ENCODE measurements around the gene TLE5. TPM values are rescaled to one million over a fixed set of nuclear protein-coding genes. Genes with fewer than 3 reads are reported as not detected.

The TLE5 gene
- total RNA-seq, 2 experiments from 2014 or later = 722 to 793 TPM

DNA sequence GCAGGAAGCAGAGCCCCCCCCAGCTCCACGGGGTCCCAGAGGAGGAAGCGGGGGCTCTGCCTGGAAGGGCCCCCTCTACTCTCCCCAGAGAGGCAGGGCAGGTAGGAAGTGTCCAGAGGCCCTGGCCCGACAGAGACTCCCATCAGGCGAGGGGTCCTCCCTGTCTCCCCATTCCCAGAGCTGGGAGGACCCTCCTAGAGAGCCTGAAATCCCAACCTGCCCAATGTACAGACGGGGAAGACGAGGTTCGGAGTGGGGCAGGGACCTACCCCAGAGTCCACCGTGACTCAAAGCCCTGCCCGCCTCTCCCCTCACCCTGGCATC is 34.4 kb downstream of the TLE5 start:
- no peaks in the 10 kb centered on the region for H3K27me3 Mint-ChIP-seq
- TF ChIP-seq, protein P1, sequence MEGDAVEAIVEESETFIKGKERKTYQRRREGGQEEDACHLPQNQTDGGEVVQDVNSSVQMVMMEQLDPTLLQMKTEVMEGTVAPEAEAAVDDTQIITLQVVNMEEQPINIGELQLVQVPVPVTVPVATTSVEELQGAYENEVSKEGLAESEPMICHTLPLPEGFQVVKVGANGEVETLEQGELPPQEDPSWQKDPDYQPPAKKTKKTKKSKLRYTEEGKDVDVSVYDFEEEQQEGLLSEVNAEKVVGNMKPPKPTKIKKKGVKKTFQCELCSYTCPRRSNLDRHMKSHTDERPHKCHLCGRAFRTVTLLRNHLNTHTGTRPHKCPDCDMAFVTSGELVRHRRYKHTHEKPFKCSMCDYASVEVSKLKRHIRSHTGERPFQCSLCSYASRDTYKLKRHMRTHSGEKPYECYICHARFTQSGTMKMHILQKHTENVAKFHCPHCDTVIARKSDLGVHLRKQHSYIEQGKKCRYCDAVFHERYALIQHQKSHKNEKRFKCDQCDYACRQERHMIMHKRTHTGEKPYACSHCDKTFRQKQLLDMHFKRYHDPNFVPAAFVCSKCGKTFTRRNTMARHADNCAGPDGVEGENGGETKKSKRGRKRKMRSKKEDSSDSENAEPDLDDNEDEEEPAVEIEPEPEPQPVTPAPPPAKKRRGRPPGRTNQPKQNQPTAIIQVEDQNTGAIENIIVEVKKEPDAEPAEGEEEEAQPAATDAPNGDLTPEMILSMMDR (IDR thresholded peaks at IDR 0.05) = no peak
- POLR2A ChIA-PET = interaction anchor here (1.1 to 1.8 kb wide), 2 partner anchors 25 to 35 kb away, joined by 4 read pairs; no protein-coding TSS in a partner anchor
- peaks cover 35% of the 10 kb centered on the region for H3K4me1 Mint-ChIP-seq (ENCODE audit: low read depth)
- no peaks in the 10 kb centered on the region for H3K36me3 ChIP-seq (ENCODE audit: insufficient read depth, low read length)
- H3K9me3 Mint-ChIP-seq = no peaks in the 10 kb centered on the region
- DNase-seq (no peak), ATAC-seq (ENCODE audit: poor library complexity) (no peak)
- H3K9me3 ChIP-seq (ENCODE audit: control insufficient read depth in 1 of 2, insufficient read depth in 1 of 2, low read length in 2 of 2) = no peaks in the 10 kb centered on the region
- H3K4me3 ChIP-seq (ENCODE audit: low read length) = peak overlapping the region; percentile 62
- H3K27ac ChIP-seq (ENCODE audit: low read depth in 1 of 2, low read length in 2 of 2) = no peak overlapping the region
- CTCF ChIA-PET = interaction anchor here (1.0 kb wide), 1 partner anchor 9 kb away, joined by 3 read pairs; no protein-coding TSS in a partner anchor
- no peaks in the 10 kb centered on the region for H3K27me3 ChIP-seq (ENCODE audit: control insufficient read depth in 1 of 2, insufficient read depth in 2 of 2, low read length in 2 of 2)
- intact Hi-C loops (cut with DNase I, micrococcal nuclease) = loop anchor here in 1 of 2 experiments (5.0 kb wide), 1 partner anchor 34 kb away; the partner anchor contains the start of gene TLE5
- H3K4me1 ChIP-seq (ENCODE audit: insufficient read depth, low read length) = peaks cover 36% of the 10 kb centered on the region
- H3K4me3 Mint-ChIP-seq = peak overlapping the region; percentile 87
- no peaks in the 10 kb centered on the region for H3K36me3 Mint-ChIP-seq (ENCODE audit: low read depth)
- H3K27ac Mint-ChIP-seq = peak overlapping the region; percentile 47

DNA sequence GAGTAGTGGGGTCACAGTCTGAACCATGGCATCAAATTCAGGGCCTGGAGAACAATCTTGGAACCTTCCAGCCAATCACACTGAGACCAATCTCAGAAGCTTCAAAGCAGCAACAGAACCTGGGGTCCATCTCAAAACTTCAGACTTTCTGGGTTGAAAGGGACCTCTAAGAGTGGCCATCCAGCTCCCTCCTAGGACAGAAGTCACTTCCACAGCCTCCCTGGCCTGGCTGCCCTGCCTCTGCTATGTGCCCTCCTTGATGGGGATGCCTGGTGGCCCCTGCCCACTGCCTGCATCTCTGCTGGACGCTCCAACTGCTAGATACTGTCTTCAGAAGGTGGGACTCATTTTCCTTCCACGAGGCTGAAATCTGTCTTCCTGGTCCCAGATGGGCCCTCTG is 35.0 kb downstream of the TLE5 start:
- no peaks in the 10 kb centered on the region for H3K36me3 Mint-ChIP-seq (ENCODE audit: low read depth)
- peak overlapping the region; percentile 87 for H3K4me3 Mint-ChIP-seq
- H3K27ac Mint-ChIP-seq = no peak overlapping the region
- H3K27me3 ChIP-seq (ENCODE audit: control insufficient read depth in 1 of 2, insufficient read depth in 2 of 2, low read length in 2 of 2) = no peaks in the 10 kb centered on the region
- no peaks in the 10 kb centered on the region for H3K36me3 ChIP-seq (ENCODE audit: insufficient read depth, low read length)
- no peaks in the 10 kb centered on the region for H3K27me3 Mint-ChIP-seq
- peaks cover 36% of the 10 kb centered on the region for H3K4me1 ChIP-seq (ENCODE audit: insufficient read depth, low read length)
- no peaks in the 10 kb centered on the region for H3K9me3 Mint-ChIP-seq
- H3K9me3 ChIP-seq (ENCODE audit: control insufficient read depth in 1 of 2, insufficient read depth in 1 of 2, low read length in 2 of 2) = no peaks in the 10 kb centered on the region
- TF ChIP-seq, protein P1 (IDR thresholded peaks at IDR 0.05) = no peak
- ATAC-seq (ENCODE audit: poor library complexity) (no peak), DNase-seq (no peak)
- intact Hi-C loops (cut with DNase I, micrococcal nuclease) = loop anchor here in 1 of 2 experiments (5.0 kb wide), 1 partner anchor 35 kb away; the partner anchor contains the start of gene TLE5
- H3K4me1 Mint-ChIP-seq (ENCODE audit: low read depth) = peaks cover 35% of the 10 kb centered on the region
- no peak overlapping the region for H3K27ac ChIP-seq (ENCODE audit: low read depth in 1 of 2, low read length in 2 of 2)
- no peak overlapping the region for H3K4me3 ChIP-seq (ENCODE audit: low read length)
- CTCF ChIA-PET = no interaction called here
- POLR2A ChIA-PET = interaction anchor here (1.2 to 1.8 kb wide), 3 partner anchors 8 to 36 kb away, joined by 3 to 4 read pairs (median 4); no protein-coding TSS in a partner anchor

DNA sequence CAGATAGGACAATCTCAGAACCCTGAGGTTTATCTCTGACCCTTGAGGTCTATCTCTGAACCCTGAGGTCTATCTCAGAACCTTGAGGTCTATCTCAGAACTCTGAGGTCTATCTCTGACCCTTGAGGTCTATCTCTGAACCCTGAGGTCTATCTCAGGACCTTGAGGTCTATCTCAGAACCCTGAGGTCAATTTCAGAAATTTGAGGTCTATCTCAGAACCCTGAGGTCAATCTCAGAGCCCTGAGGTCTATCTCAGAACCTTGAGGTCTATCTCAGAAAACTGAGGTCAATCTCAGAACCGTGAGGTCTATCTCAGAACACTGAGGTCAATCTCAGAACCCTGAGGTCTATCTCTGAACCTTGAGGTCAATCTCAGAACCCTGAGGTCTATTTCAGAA is 35.5 kb downstream of the TLE5 start:
- H3K9me3 Mint-ChIP-seq = no peaks in the 10 kb centered on the region
- ChIA-PET CTCF (no interaction called here), POLR2A (interaction anchor here (1.2 to 1.3 kb wide), 2 partner anchors 9 to 35 kb away, joined by 3 to 4 read pairs; no protein-coding TSS in a partner anchor)
- H3K27ac Mint-ChIP-seq = no peak overlapping the region
- H3K4me3 ChIP-seq (ENCODE audit: low read length) = no peak overlapping the region
- H3K4me3 Mint-ChIP-seq = peak overlapping the region; percentile 87
- H3K36me3 Mint-ChIP-seq (ENCODE audit: low read depth) = no peaks in the 10 kb centered on the region
- H3K4me1 ChIP-seq (ENCODE audit: insufficient read depth, low read length) = peaks cover 36% of the 10 kb centered on the region
- no peaks in the 10 kb centered on the region for H3K36me3 ChIP-seq (ENCODE audit: insufficient read depth, low read length)
- intact Hi-C loops (cut with DNase I, micrococcal nuclease) = loop anchor here in 1 of 2 experiments (5.0 kb wide), 1 partner anchor 36 kb away; the partner anchor contains the start of gene TLE5
- TF ChIP-seq, protein P1 (IDR thresholded peaks at IDR 0.05) = no peak
- DNase-seq = no peak
- no peaks in the 10 kb centered on the region for H3K27me3 ChIP-seq (ENCODE audit: control insufficient read depth in 1 of 2, insufficient read depth in 2 of 2, low read length in 2 of 2)
- no peaks in the 10 kb centered on the region for H3K9me3 ChIP-seq (ENCODE audit: control insufficient read depth in 1 of 2, insufficient read depth in 1 of 2, low read length in 2 of 2)
- no peak overlapping the region for H3K27ac ChIP-seq (ENCODE audit: low read depth in 1 of 2, low read length in 2 of 2)
- no peaks in the 10 kb centered on the region for H3K27me3 Mint-ChIP-seq
- peaks cover 35% of the 10 kb centered on the region for H3K4me1 Mint-ChIP-seq (ENCODE audit: low read depth)
- no peak for ATAC-seq (ENCODE audit: poor library complexity)
